Inflammatory macrophage treated with lipopolysaccharide for 4 hours (primary cell): ENCODE measurements around the gene ERI3.

Source experiments
- DNase-seq: peaks from one replicate; pipeline ENCODE4 v3.0.0-alpha.2; 2020

Gene ERI3

GRCh38 chr1:44261171-44261817, 93.8 kb downstream of the ERI3 start:
- no peak for DNase-seq

GRCh38 chr1:44260792-44261170, 94.3 kb downstream of the ERI3 start:
- no peak for DNase-seq

- no peak for DNase-seq
These were observed 96.0 kb downstream of the ERI3 start for GRCh38 chr1:44259090-44259489.

GRCh38 chr1:44256762-44257554, 98.1 kb downstream of the ERI3 start:
- DNase-seq: no peak

- no peak for DNase-seq
These were observed 100.6 kb downstream of the ERI3 start for GRCh38 chr1:44254392-44254910.

- DNase-seq: no peak
These were observed 102.9 kb downstream of the ERI3 start for GRCh38 chr1:44251989-44252671.

GRCh38 chr1:44251486-44251885, 103.6 kb downstream of the ERI3 start:
- DNase-seq: no peak

- DNase-seq: no peak
These were observed 104.8 kb downstream of the ERI3 start for GRCh38 chr1:44250068-44250781.

GRCh38 chr1:44249543-44249942, 105.5 kb downstream of the ERI3 start:
- DNase-seq: no peak

- DNase-seq: no peak
These were observed 108.3 kb downstream of the ERI3 start for GRCh38 chr1:44246806-44247205.

GRCh38 chr1:44244986-44245385, 110.1 kb downstream of the ERI3 start:
- no peak for DNase-seq

- DNase-seq: no peak
These were observed 111.1 kb downstream of the ERI3 start for GRCh38 chr1:44243782-44244495.

- DNase-seq: no peak
These were observed 112.3 kb downstream of the ERI3 start for GRCh38 chr1:44242746-44243145.

- no peak for DNase-seq
These were observed 114.0 kb downstream of the ERI3 start for GRCh38 chr1:44240802-44241671.

- DNase-seq: no peak
These were observed 115.1 kb downstream of the ERI3 start for GRCh38 chr1:44239961-44240371.

- no peak for DNase-seq
These were observed 115.6 kb downstream of the ERI3 start for GRCh38 chr1:44239331-44239960.

GRCh38 chr1:44238660-44239059, 116.4 kb downstream of the ERI3 start:
- no peak for DNase-seq

GRCh38 chr1:44237721-44238457, 117.2 kb downstream of the ERI3 start:
- peak; percentile 60 for DNase-seq

GRCh38 chr1:44236490-44237272, 118.4 kb downstream of the ERI3 start:
- no peak for DNase-seq
